Measurements from ENCODE around the gene SRSF11. TPM values are rescaled to one million over a fixed set of nuclear protein-coding genes. Genes with fewer than 3 reads are reported as not detected.

SRSF11 gene
- total and polyA plus RNA-seq, 2 of the 8 experiments (the other 6 are each of a cell fraction or from before 2014, with no cell fraction given): 183 to 260 TPM

DNA sequence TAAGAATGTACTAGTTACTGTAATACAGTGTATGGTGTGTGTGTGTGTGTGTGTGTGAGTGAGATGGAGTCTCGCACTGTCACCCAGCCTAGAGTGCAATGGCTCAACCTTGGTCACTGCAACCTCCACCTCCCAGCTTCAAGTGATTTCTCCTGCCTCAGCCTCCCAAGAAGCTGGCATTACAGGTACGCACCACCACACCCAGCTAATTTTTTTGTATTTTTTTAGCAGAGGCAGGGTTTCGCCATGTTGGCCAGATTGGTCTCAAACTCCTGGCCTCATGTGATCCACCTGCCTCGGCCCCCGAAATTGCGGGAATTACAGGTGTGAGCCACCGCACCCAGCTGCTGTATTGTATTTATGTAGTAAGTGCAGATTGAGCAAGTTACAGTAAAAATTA, 12.9 kb upstream of the SRSF11 start (continued):
- TF ChIP-seq EGR1 (IDR thresholded peaks at IDR 0.05; ENCODE audit: borderline replicate concordance, low read depth, low read length) (no peak), SIN3A (conservative IDR thresholded peaks at IDR 0.05 in 1 of 2, IDR thresholded peaks at IDR 0.05 in 1 of 2; ENCODE audit: low read depth in 1 of 2, low read length in 2 of 2) (no peak), MAFK (IDR thresholded peaks at IDR 0.05; ENCODE audit: low read depth, low read length) (no peak), SRF (IDR thresholded peaks at IDR 0.05; ENCODE audit: low read depth, low read length) (no peak)
- TF ChIP-seq, protein P1, sequence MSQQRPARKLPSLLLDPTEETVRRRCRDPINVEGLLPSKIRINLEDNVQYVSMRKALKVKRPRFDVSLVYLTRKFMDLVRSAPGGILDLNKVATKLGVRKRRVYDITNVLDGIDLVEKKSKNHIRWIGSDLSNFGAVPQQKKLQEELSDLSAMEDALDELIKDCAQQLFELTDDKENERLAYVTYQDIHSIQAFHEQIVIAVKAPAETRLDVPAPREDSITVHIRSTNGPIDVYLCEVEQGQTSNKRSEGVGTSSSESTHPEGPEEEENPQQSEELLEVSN (IDR thresholded peaks at IDR 0.05): no peak
